ENCODE results near the gene S100PBP.

S100PBP gene

GRCh38 chr1:32878183-32878582 is 60.7 kb downstream of the S100PBP start:
- intact Hi-C loops (cut with DNase I), result no loop called here
- DNase-seq, result peak in 23 of 42 donors; percentile 45 to 90 (median 65)

GRCh38 chr1:32878637-32879041 is 61.2 kb downstream of the S100PBP start:
- intact Hi-C loops (cut with DNase I), result no loop called here
- peak in 7 of 42 donors; percentile 8 to 55 (median 30) for DNase-seq

DNA sequence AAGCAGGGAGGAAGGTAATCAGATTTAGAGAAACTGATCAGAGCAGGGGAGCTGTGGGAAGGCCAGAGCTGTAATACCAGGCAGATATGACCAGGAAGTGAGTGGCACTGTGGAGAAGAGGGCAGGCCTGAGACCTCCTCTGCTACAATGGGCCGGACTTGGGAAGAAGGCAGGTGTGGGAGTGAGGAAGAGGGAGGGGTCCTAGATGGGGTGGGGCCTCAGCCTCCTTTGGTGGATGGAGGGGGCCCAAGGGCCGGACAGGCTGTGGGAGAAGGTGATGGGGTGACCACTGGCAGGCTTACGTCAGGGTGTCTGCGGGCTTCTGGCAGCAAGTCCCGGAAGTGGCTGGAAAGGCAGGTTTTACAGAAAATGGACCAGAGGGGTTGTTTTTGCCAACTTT is 63.8 kb downstream of the S100PBP start:
- intact Hi-C loops (cut with DNase I), result no loop called here
- DNase-seq, result no peak

DNA sequence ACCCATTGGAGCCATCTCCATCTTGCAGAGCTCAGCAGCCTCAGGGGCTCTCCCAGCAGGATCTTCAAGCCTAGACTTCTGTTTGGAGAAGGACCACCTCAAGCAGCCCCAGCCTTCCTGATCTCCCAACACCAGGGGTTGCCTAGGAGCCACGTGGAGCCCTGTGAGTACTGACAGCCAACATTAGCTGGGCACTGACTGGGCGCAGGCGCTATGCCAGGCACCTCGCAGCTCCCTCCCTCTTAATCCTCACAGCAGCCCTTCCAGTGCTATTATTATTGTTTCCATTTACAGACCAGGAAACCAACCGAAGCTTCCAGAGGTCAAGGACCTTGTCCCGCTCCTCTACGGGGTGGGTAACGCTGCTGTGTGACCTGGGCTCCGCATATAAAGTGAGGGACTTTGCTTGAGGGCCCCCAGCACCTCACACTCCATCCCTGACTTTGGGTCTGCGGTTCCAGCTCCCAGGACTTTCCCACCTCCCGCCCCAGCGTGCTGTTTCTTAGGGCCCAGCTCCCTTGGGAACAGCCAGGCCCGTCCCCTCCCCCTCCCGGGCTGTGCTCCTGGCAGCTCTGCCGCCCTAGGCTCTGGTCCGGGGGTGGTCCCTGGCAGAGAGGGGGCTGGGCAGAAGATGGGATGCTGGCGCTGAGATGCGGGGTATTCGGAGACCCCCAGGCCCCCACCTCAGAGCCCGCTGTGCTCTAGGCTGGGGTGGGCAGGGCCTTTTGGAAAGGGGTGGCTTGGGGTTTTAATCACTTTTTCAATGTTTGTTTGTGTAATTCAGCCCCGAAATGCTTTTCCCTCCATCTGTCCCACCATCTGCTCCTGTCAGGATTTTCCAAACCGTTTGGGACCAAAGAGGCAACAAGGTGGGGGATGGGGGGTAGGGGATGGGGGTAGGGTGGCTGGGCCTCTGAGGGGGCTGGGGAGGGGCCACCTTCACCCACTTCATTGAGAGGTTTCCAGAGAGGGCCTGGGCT is 64.7 kb downstream of the S100PBP start:
- peak in 8 of 42 donors; percentile 28 to 68 (median 55) for DNase-seq
- intact Hi-C loops (cut with DNase I), result no loop called here

DNA sequence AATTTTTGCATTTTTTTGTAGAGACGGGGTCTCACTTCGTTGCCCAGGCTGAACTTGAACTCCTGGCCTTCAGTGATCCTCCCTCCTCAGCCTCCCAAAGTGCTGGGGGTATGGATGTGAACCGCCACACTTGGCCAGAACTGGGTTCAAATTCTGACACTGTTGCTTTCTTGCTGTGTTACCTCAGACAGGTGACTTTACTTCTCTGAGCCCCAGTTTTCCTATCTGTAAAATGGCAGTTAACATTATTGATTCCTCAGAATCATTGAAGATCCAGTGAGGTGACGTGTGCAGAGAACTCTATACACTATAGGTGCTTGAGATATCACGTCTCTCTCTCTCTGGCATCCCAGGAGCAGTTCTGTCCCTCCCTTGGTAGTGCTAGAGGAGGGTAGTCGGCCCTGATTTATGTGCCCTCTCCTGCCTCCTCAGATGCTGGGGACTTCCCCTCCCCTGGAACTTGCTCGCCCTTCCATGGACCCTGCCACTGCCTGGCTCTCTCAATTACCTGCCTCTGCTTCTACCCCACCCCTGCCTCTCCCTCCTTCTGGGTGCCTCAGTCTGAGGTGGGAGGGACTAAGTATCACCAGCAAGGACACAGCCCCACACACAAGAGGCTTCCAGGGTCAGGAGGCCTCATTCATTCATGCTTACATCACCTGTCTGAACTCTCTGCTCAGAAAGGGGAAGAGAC is 66.0 kb downstream of the S100PBP start:
- intact Hi-C loops (cut with DNase I), result no loop called here
- peak in 1 of 42 donors; percentile 6 for DNase-seq

- no peak for DNase-seq
- intact Hi-C loops (cut with DNase I), result no loop called here
Observed at GRCh38 chr1:32884032-32884372, 66.5 kb downstream of the S100PBP start.

GRCh38 chr1:32884726-32885125 is 67.3 kb downstream of the S100PBP start:
- intact Hi-C loops (cut with DNase I), result no loop called here
- peak in 7 of 42 donors; percentile 17 to 52 (median 44) for DNase-seq

- intact Hi-C loops (cut with DNase I), result no loop called here
- no peak for DNase-seq
Observed at GRCh38 chr1:32885676-32886003, 68.2 kb downstream of the S100PBP start.

GRCh38 chr1:32886004-32886827 is 68.8 kb downstream of the S100PBP start, which contains the start of gene HPCA:
Gene HPCA, plus strand, starts transcription at chr1:32886491. Its CDS starts 2,408 bp downstream, at chr1:32888899.
- peak in 26 of 42 donors; percentile 43 to 81 (median 66) for DNase-seq
- intact Hi-C loops (cut with DNase I), result no loop called here

DNA sequence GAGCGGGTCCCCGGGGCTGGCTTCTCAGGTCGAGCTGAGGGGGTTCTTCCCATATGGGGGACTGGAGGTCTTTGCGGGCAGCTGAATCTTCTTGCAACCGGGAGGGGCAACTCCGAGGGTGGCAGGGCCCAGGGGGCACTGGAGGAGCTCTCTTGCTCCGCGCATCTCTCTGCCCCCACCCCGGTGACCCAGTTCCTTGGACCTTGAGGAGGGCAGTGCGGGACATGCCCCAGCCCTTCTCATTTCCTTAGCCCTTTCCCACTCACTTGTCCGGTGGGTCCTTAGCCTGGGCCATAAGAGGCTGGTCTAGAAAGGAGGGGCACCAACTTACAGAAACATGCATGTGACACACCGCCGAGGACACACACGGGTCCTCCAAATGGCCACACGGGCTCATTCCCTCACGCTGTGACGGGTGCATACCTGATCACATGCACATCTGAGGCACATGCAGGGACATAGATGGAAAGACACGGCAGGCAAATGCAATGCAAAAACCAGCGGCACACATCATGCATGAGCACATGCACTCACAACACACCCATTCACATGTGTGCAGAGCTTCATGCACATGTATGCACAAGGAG is 69.5 kb downstream of the S100PBP start:
- peak in 3 of 42 donors; percentile 6 to 49 (median 14) for DNase-seq
- intact Hi-C loops (cut with DNase I), result no loop called here

DNA sequence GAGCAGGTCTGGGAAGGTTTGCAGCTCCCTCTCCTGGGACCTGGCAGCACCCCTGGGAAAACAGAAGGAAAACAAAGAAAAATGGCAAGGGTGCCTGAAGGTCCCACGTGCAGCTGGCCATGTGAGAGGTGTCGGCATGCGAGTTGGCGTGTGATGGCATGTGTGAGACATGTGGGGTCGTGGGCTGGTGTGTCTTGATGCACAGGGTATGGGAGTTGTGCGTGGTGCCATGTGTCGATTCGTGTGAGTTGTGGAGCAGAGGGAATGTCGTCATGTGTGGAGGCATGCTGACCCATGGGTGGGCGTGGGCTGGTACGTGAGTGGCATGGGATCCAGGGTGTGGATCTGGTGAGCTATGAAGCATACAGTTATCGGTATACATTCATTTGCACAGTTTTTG is 70.2 kb downstream of the S100PBP start:
- peak in 22 of 42 donors; percentile 51 to 82 (median 66) for DNase-seq
- intact Hi-C loops (cut with DNase I), result no loop called here

- intact Hi-C loops (cut with DNase I), result no loop called here
- DNase-seq, result peak in 4 of 42 donors; percentile 20 to 62 (median 52)
Observed at GRCh38 chr1:32888134-32888533, 70.7 kb downstream of the S100PBP start.

GRCh38 chr1:32888677-32889420 is 71.4 kb downstream of the S100PBP start:
- intact Hi-C loops (cut with DNase I), result no loop called here
- peak in 2 of 42 donors; percentile 16 to 45 for DNase-seq

GRCh38 chr1:32889731-32890278 is 72.4 kb downstream of the S100PBP start:
- DNase-seq, result peak in 1 of 42 donors; percentile 8
- intact Hi-C loops (cut with DNase I), result no loop called here

GRCh38 chr1:32890516-32891240 is 73.2 kb downstream of the S100PBP start:
- peak in 2 of 42 donors; percentile 7 to 14 for DNase-seq

GRCh38 chr1:32891241-32891570 is 73.8 kb downstream of the S100PBP start:
- DNase-seq, result peak in 1 of 42 donors; percentile 8
- intact Hi-C loops (cut with DNase I), result no loop called here

More at GRCh38 chr1:32890516-32891240, 73.2 kb downstream of the S100PBP start:
- intact Hi-C loops (cut with DNase I), result no loop called here

GRCh38 chr1:32891630-32892029 is 74.2 kb downstream of the S100PBP start:
- DNase-seq, result no peak
- intact Hi-C loops (cut with DNase I), result no loop called here
